Gastroesophageal sphincter (tissue), 3 donors: Measurements from ENCODE around the gene C6orf120.

ENCODE experiments used
- CTCF ChIP-seq, 4 experiments: fragments of 200-600 bp in 2 of 4; fragments of 450-650 bp in 2 of 4; sonication (generic) in 1 of 4; IDR thresholded peaks; one replicate each; pipeline ENCODE4 v1.5.1; 2017 to 2019; ENCODE audit warnings: antibody characterized with exemption in 4 of 4, mild to moderate bottlenecking in 2 of 4, moderate library complexity in 2 of 4
- EP300 ChIP-seq: sonication (generic); formaldehyde crosslinking; IDR thresholded peaks from one replicate; pipeline ENCODE4 v1.6.1; 2017; ENCODE audit warnings: antibody characterized with exemption, mild to moderate bottlenecking

- TF ChIP-seq CTCF (IDR thresholded peaks at IDR 0.05), result no peak
- no peak for TF ChIP-seq EP300
Measured at GRCh38 chr6:169660751-169661390, 41.1 kb upstream of the C6orf120 start.
